ENCODE results near the gene ETDB.
"Not testable (repeated sequence)": the region's sequence is repeated elsewhere in the genome, so short reads cannot be mapped to it uniquely, and the experiment has no call there.

ETDB gene

GRCh38 chrX:135112096-135112729, 8.1 kb downstream of the ETDB start:
- no peaks in the 10 kb centered on the region for H3K36me3 ChIP-seq (ENCODE audit: control insufficient read depth, insufficient read depth, low read length)
- H3K27me3 ChIP-seq (replicated peaks; ENCODE audit: control insufficient read depth, insufficient read depth, low read length), result no peaks in the 10 kb centered on the region
- peak; percentile 87 for TF ChIP-seq CTCF (IDR thresholded peaks at IDR 0.05; ENCODE audit: insufficient read depth, low read length, poor library complexity, severe bottlenecking)
- peak; percentile 21 for DNase-seq (ENCODE audit: extremely low read depth, insufficient read length)
- no peak overlapping the region for H3K4me3 ChIP-seq (replicated peaks; ENCODE audit: low read depth, low read length)

DNA sequence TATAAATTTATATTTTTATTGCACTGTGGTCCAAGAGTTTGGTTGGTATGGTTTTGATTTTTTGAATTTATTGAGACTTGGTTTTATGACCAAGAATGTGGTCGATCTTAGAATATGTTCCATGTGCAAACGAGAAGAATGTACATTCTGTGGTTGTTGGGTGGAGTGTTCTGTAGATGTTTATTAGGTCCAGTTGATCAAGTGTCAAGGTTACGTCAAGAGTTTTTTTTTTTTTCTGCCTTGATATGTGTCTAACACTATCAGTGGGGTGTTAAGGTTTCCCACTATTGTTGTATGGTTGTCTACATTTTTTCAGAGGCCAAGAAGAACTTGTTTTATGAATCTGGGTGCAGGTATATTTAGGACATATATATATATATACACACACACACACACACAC, 10.8 kb downstream of the ETDB start:
- Histone ChIP-seq H3K27me3 (replicated peaks; ENCODE audit: control insufficient read depth, insufficient read depth, low read length) (no peaks in the 10 kb centered on the region), H3K36me3 (ENCODE audit: control insufficient read depth, insufficient read depth, low read length) (no peaks in the 10 kb centered on the region), H3K4me3 (replicated peaks; ENCODE audit: low read depth, low read length) (no peak overlapping the region)
- no peak for DNase-seq (ENCODE audit: extremely low read depth, insufficient read length)
- TF ChIP-seq CTCF (IDR thresholded peaks at IDR 0.05; ENCODE audit: insufficient read depth, low read length, poor library complexity, severe bottlenecking), result no peak

GRCh38 chrX:135099493-135099783, 20.9 kb downstream of the ETDB start:
- Histone ChIP-seq H3K4me3 (replicated peaks; ENCODE audit: low read depth, low read length) (no peak overlapping the region), H3K27me3 (replicated peaks; ENCODE audit: control insufficient read depth, insufficient read depth, low read length) (peaks cover 2% of the 10 kb centered on the region; the same call in 1 of the 2 replicates), H3K36me3 (ENCODE audit: control insufficient read depth, insufficient read depth, low read length) (no peaks in the 10 kb centered on the region)
- DNase-seq (ENCODE audit: extremely low read depth, insufficient read length), result no peak
- TF ChIP-seq CTCF (IDR thresholded peaks at IDR 0.05; ENCODE audit: insufficient read depth, low read length, poor library complexity, severe bottlenecking), result no peak

- H3K36me3 ChIP-seq (ENCODE audit: control insufficient read depth, insufficient read depth, low read length); H3K4me3 ChIP-seq (replicated peaks; ENCODE audit: low read depth, low read length); DNase-seq (ENCODE audit: extremely low read depth, insufficient read length); H3K27me3 ChIP-seq (replicated peaks; ENCODE audit: control insufficient read depth, insufficient read depth, low read length): not testable (repeated sequence)
Observed at GRCh38 chrX:135097196-135097744, 23.1 kb downstream of the ETDB start.

- DNase-seq (ENCODE audit: extremely low read depth, insufficient read length), result no peak
- Histone ChIP-seq H3K36me3 (ENCODE audit: control insufficient read depth, insufficient read depth, low read length) (no peaks in the 10 kb centered on the region), H3K27me3 (replicated peaks; ENCODE audit: control insufficient read depth, insufficient read depth, low read length) (peaks cover 2% of the 10 kb centered on the region), H3K4me3 (replicated peaks; ENCODE audit: low read depth, low read length) (no peak overlapping the region)
- no peak for TF ChIP-seq CTCF (IDR thresholded peaks at IDR 0.05; ENCODE audit: insufficient read depth, low read length, poor library complexity, severe bottlenecking)
Observed at GRCh38 chrX:135095715-135096114, 24.6 kb downstream of the ETDB start.

- H3K36me3 ChIP-seq (ENCODE audit: control insufficient read depth, insufficient read depth, low read length), result no peaks in the 10 kb centered on the region
Observed at GRCh38 chrX:135094726-135095125, 25.6 kb downstream of the ETDB start.

More at GRCh38 chrX:135094726-135095125, 25.6 kb downstream of the ETDB start:
- H3K27me3 ChIP-seq (replicated peaks; ENCODE audit: control insufficient read depth, insufficient read depth, low read length), result peaks cover 2% of the 10 kb centered on the region
- TF ChIP-seq CTCF (IDR thresholded peaks at IDR 0.05; ENCODE audit: insufficient read depth, low read length, poor library complexity, severe bottlenecking), result no peak
- no peak for DNase-seq (ENCODE audit: extremely low read depth, insufficient read length)
- no peak overlapping the region for H3K4me3 ChIP-seq (replicated peaks; ENCODE audit: low read depth, low read length)
